SK-N-SH (cell line): ENCODE results near the gene FBXL7. TPM values are rescaled to one million over a fixed set of nuclear protein-coding genes. Genes with fewer than 3 reads are reported as not detected.

Experiments used
- CTCF ChIA-PET: fragments of 300-600, 350-600 bp; formaldehyde crosslinking; extraction: SDS; loops from one replicate; lab custom pipeline; 2021; lab: Yijun Ruan, JAX
- POLR2A ChIA-PET: fragments of 350-600 bp; sonication (Branson Sonifier 250); formaldehyde crosslinking; extraction: SDS; loops from one replicate; lab custom pipeline; 2020; ENCODE audit warnings: antibody characterized with exemption, inconsistent platforms; lab: Yijun Ruan, JAX
- DNase-seq: peaks from one replicate; pipeline ENCODE4 v3.0.0; 2012
- H2AFZ ChIP-seq: fragments of 200-600 bp; sonication (generic); 2 replicates; pipeline ENCODE4 v1.8.1; 2016; ENCODE audit warnings: antibody characterized with exemption, mild to moderate bottlenecking, low read depth
- H3F3A ChIP-seq: fragments of 200-600 bp; sonication (generic); replicated peaks from 2 replicates; pipeline ENCODE3; 2016; ENCODE audit warnings: antibody characterized with exemption, mild to moderate bottlenecking; ENCODE audit not compliant: insufficient read depth
- H3K27ac ChIP-seq, 2 experiments: fragments of 200-500 bp in 1 of 2; fragments of 200-600 bp in 1 of 2; sonication (Bioruptor generic) in 1 of 2; sonication (generic), shearing (Covaris generic) in 1 of 2; 2 replicates each; pipeline versions ENCODE4 v1.5.1 to v1.6.1; 2014 to 2016; ENCODE audit warnings: low read depth in 2 of 2, inconsistent platforms in 1 of 2, low read length in 1 of 2, mild to moderate bottlenecking in 1 of 2, mixed read lengths in 1 of 2
- H3K27me3 ChIP-seq: fragments of 200-600 bp; sonication (generic), shearing (Covaris generic); 2 replicates; pipeline ENCODE4 v1.6.1; 2016; ENCODE audit warnings: mixed run types; ENCODE audit not compliant: insufficient read depth
- H3K36me3 ChIP-seq, 2 experiments: fragments of 200-500 bp in 1 of 2; fragments of 200-600 bp in 1 of 2; sonication (Bioruptor generic) in 1 of 2; sonication (generic) in 1 of 2; replicated peaks in 1 of 2; 2 replicates each; pipeline versions ENCODE3 to v1.5.1; 2014 to 2016; ENCODE audit warnings: low read length in 1 of 2, mild to moderate bottlenecking in 1 of 2; ENCODE audit not compliant: insufficient read depth in 2 of 2, control insufficient read depth in 1 of 2
- H3K4me1 ChIP-seq, 2 experiments: fragments of 200-500 bp in 1 of 2; fragments of 200-600 bp in 1 of 2; sonication (Bioruptor generic) in 1 of 2; sonication (generic), shearing (Covaris generic) in 1 of 2; 2 replicates each; pipeline versions ENCODE4 v1.5.1 to v1.6.1; 2014 to 2016; ENCODE audit warnings: low read depth in 1 of 2, low read length in 1 of 2, mixed run types in 1 of 2; ENCODE audit not compliant: insufficient read depth in 2 of 2, control insufficient read depth in 1 of 2
- H3K4me2 ChIP-seq: fragments of 200-600 bp; sonication (generic), shearing (Covaris generic); 2 replicates; pipeline ENCODE4 v1.6.1; 2017; ENCODE audit warnings: mixed run types
- H3K4me3 ChIP-seq, 2 experiments: fragments of 200-500 bp in 1 of 2; fragments of 200-600 bp in 1 of 2; sonication (Bioruptor generic) in 1 of 2; sonication (generic), shearing (Covaris generic) in 1 of 2; 2 replicates each; pipeline versions ENCODE4 v1.5.1 to v1.8.1; 2014 to 2016; ENCODE audit warnings: low read depth in 2 of 2, inconsistent platforms in 1 of 2, low read length in 1 of 2, mild to moderate bottlenecking in 1 of 2, mixed read lengths in 1 of 2, moderate library complexity in 1 of 2
- H3K79me2 ChIP-seq: fragments of 200-600 bp; sonication (generic); 2 replicates; pipeline ENCODE4 v1.8.1; 2017; ENCODE audit warnings: mild to moderate bottlenecking; ENCODE audit not compliant: insufficient read depth
- H3K9ac ChIP-seq: fragments of 200-600 bp; sonication (generic); 2 replicates; pipeline ENCODE4 v1.6.1; 2017; ENCODE audit warnings: mixed run types
- H3K9me2 ChIP-seq: fragments of 200-600 bp; sonication (generic); 2 replicates; pipeline ENCODE4 v1.6.1; 2017; ENCODE audit warnings: mixed run types
- H3K9me3 ChIP-seq: fragments of 200-600 bp; sonication (generic); 2 replicates; pipeline ENCODE4 v1.6.1; 2017; ENCODE audit warnings: mixed run types, mild to moderate bottlenecking, moderate library complexity
- H4K20me1 ChIP-seq: fragments of 200-600 bp; sonication (generic); 2 replicates; pipeline ENCODE4 v1.6.1; 2017; ENCODE audit warnings: mild to moderate bottlenecking, mixed run types; ENCODE audit not compliant: insufficient read depth
- CHD2 ChIP-seq: fragments of 150-350 bp; IDR thresholded peaks from 2 replicates; pipeline ENCODE4 v1.6.1; 2018; ENCODE audit warnings: low read length; ENCODE audit not compliant: partially characterized antibody
- CTCF ChIP-seq: fragments of 200-600 bp; sonication (generic); IDR thresholded peaks from 2 replicates; pipeline ENCODE4 v1.6.1; 2017; ENCODE audit warnings: antibody characterized with exemption, mild to moderate bottlenecking, moderate library complexity
- ELF1 ChIP-seq: IDR thresholded peaks from 2 replicates; pipeline ENCODE4 v1.4.0; 2012
- EP300 ChIP-seq, 2 experiments: IDR thresholded peaks; 2 replicates each; pipeline versions ENCODE4 v1.4.0 to v1.6.1; 2012; ENCODE audit warnings: borderline replicate concordance in 1 of 2, low read depth in 1 of 2, low read length in 1 of 2
- FOXM1 ChIP-seq: IDR thresholded peaks from 2 replicates; pipeline ENCODE4 v1.4.0; 2012; ENCODE audit warnings: low read depth, mild to moderate bottlenecking
- JUND ChIP-seq: IDR thresholded peaks from 2 replicates; pipeline ENCODE4 v1.4.0; 2012
- MAX ChIP-seq: IDR thresholded peaks from 2 replicates; pipeline ENCODE4 v1.4.0; 2012; ENCODE audit warnings: low read depth
- MEF2A ChIP-seq: IDR thresholded peaks from 2 replicates; pipeline ENCODE4 v1.4.0; 2012; ENCODE audit warnings: low read depth, borderline replicate concordance
- PBX3 ChIP-seq: IDR thresholded peaks from 2 replicates; pipeline ENCODE4; 2012
- RCOR1 ChIP-seq: fragments of 150-350 bp; IDR thresholded peaks from 2 replicates; pipeline ENCODE4 v1.6.1; 2017; ENCODE audit warnings: antibody characterized with exemption, low read length
- SIN3A ChIP-seq: IDR thresholded peaks from 2 replicates; pipeline ENCODE4 v1.6.1; 2012; ENCODE audit warnings: low read depth, mild to moderate bottlenecking, low read length, moderate library complexity, borderline replicate concordance
- SMC3 ChIP-seq: IDR thresholded peaks from 2 replicates; pipeline ENCODE4 v1.6.1; 2012; ENCODE audit warnings: low read depth, low read length, improper control_type of control experiment
- TAF1 ChIP-seq: IDR thresholded peaks from 2 replicates; pipeline ENCODE4 v1.6.1; 2012; ENCODE audit warnings: low read depth, mild to moderate bottlenecking, low read length, moderate library complexity, borderline replicate concordance
- USF2 ChIP-seq: fragments of 150-350 bp; IDR thresholded peaks from 2 replicates; pipeline ENCODE4 v1.6.1; 2017; ENCODE audit warnings: antibody characterized with exemption, low read length, low read depth, borderline replicate concordance
- YY1 ChIP-seq: IDR thresholded peaks from 2 replicates; pipeline ENCODE4 v1.4.0; 2012; ENCODE audit warnings: low read depth, mild to moderate bottlenecking
- WGBS: methylation state at CpG from one replicate; pipeline ENCODE4 v1.1.6; 2017; ENCODE audit warnings: low lambda C conversion rate; 5-methylcytosine and 5-hydroxymethylcytosine counted together
- polyA plus RNA-seq, 3 experiments: library from polyadenylated mRNA; depleted of rRNA; stranded (reverse); fragments of >200 nt; gene quantifications; 2 replicates each; pipeline ENCODE4 v1.2.3, GENCODE V29; 2012

The FBXL7 gene
- polyA plus RNA-seq, 1 of the 3 experiments (the other 2 are of a cell fraction) = 7.0 TPM

- Histone ChIP-seq H3K9ac (no peak overlapping the region), H3K27me3 (no peaks in the 10 kb centered on the region), H3K4me3 (no peak overlapping the region), H2AFZ (no peak overlapping the region), H3K36me3 (no peaks in the 10 kb centered on the region), H3K4me2 (no peak overlapping the region), H3K4me1 (peaks cover 0 to 5% of the 10 kb centered on the region in 2 experiments; a peak in 1 of 4 replicates), H3K9me3 (no peaks in the 10 kb centered on the region), H4K20me1 (no peaks in the 10 kb centered on the region), H3K27ac (no peak overlapping the region), H3F3A (no peaks in the 10 kb centered on the region), H3K9me2 (no peaks in the 10 kb centered on the region), H3K79me2 (peaks cover 3% of the 10 kb centered on the region)
- TF ChIP-seq CHD2 = no peak
- 86% methylated on average over 3 of the region's 3 CpGs for WGBS
- ChIA-PET POLR2A (no interaction called here), CTCF (no interaction called here)
- DNase-seq = no peak
Measured at GRCh38 chr5:15687401-15687800, 187.4 kb downstream of the FBXL7 start.

DNA sequence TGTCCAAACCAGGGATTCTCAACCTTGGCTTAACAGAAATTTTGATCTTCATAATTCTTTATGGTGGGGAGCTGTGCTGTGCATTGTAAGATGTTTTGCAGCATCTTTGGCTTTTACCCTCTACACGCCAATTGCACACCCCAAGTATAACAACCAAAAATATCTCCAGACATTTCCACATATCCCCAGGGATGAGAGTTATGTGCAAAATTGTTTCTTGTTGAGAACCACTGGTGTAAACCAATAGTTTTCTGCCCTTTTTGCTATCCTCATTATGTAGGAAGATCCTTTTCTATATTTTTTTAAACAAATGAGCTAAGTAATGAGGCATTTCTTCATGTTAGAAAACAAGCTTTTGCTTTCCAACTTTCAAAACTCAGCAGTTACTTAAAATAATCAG is 189.9 kb downstream of the FBXL7 start:
- POLR2A ChIA-PET = no interaction called here
- Histone ChIP-seq H3F3A (no peaks in the 10 kb centered on the region), H3K9ac (no peak overlapping the region), H3K9me3 (no peaks in the 10 kb centered on the region)
- DNase-seq = no peak
- no peak for TF ChIP-seq PBX3
- no peak for TF ChIP-seq YY1
- TF ChIP-seq TAF1 = no peak
- TF ChIP-seq RCOR1 = no peak
- no peak for TF ChIP-seq SMC3
- TF ChIP-seq MEF2A = no peak
- TF ChIP-seq MAX = no peak
- TF ChIP-seq EP300 (IDR thresholded peaks at IDR 0.05; ENCODE audit: borderline replicate concordance in 1 of 2, low read depth in 1 of 2, low read length in 1 of 2) = no peak
- TF ChIP-seq JUND = no peak
- TF ChIP-seq ELF1 = no peak
- no peak for TF ChIP-seq FOXM1
- TF ChIP-seq, all 33 proteins: peak for 0
- Histone ChIP-seq H4K20me1 (no peaks in the 10 kb centered on the region), H3K4me3 (no peak overlapping the region), H3K36me3 (no peaks in the 10 kb centered on the region), H2AFZ (no peak overlapping the region), H3K27ac (no peak overlapping the region), H3K9me2 (no peaks in the 10 kb centered on the region), H3K4me2 (no peak overlapping the region), H3K27me3 (no peaks in the 10 kb centered on the region), H3K79me2 (peaks cover 3% of the 10 kb centered on the region; the same call in 1 of the 2 replicates), H3K4me1 (peaks cover 8 to 18% of the 10 kb centered on the region in 2 experiments)
- 69% methylated on average over 1 of the region's 1 CpG for WGBS
- CTCF ChIA-PET = no interaction called here

- H3K9ac ChIP-seq = no peak overlapping the region
- H3K4me3 ChIP-seq = no peak overlapping the region
- peaks cover 15 to 26% of the 10 kb centered on the region in 2 experiments for H3K4me1 ChIP-seq
- H4K20me1 ChIP-seq = no peaks in the 10 kb centered on the region
- POLR2A ChIA-PET = no interaction called here
- peaks cover 3% of the 10 kb centered on the region; the same call in 1 of the 2 replicates for H3K79me2 ChIP-seq
- H3F3A ChIP-seq = no peaks in the 10 kb centered on the region
- no peak overlapping the region for H3K4me2 ChIP-seq
- DNase-seq = no peak
- no peaks in the 10 kb centered on the region for H3K27me3 ChIP-seq
- CTCF ChIA-PET = no interaction called here
- no peak overlapping the region for H2AFZ ChIP-seq
- no peaks in the 10 kb centered on the region for H3K36me3 ChIP-seq
- no peaks in the 10 kb centered on the region for H3K9me3 ChIP-seq
- H3K27ac ChIP-seq = no peak overlapping the region
- H3K9me2 ChIP-seq = no peaks in the 10 kb centered on the region
- 84% methylated on average over 1 of the region's 1 CpG for WGBS
- no peak for TF ChIP-seq ELF1
- TF ChIP-seq CHD2 = no peak
- no peak for TF ChIP-seq USF2
- no peak for TF ChIP-seq SIN3A
- TF ChIP-seq RCOR1 = no peak
- TF ChIP-seq CTCF = no peak
- no peak for TF ChIP-seq PBX3
Measured at GRCh38 chr5:15690611-15691010, 190.6 kb downstream of the FBXL7 start.
